ENCODE results near the gene SHB. TPM values are rescaled to one million over a fixed set of nuclear protein-coding genes. Genes with fewer than 3 reads are reported as not detected.

The SHB gene
- total and polyA plus RNA-seq, 2 of the 13 experiments (the other 11 are each of a cell fraction or from before 2014, with no cell fraction given) = 19.4 to 20.7 TPM

GRCh38 chr9:37956423-37956820, 112.6 kb downstream of the SHB start:
- no peak for DNase-seq (ENCODE audit: low spot score)
- no peak for ATAC-seq
- Histone ChIP-seq H3K9ac (ENCODE audit: insufficient read depth, low read depth, low read length) (no peak overlapping the region), H3K27ac (ENCODE audit: extremely low read length, insufficient read depth, low read length) (no peak overlapping the region), H2AFZ (ENCODE audit: low read length) (no peak overlapping the region), H3K4me2 (ENCODE audit: low read depth, low read length) (no peak overlapping the region), H3K4me1 (ENCODE audit: insufficient read depth, low read length) (peaks cover 25% of the 10 kb centered on the region), H3K79me2 (ENCODE audit: insufficient read depth, low read length) (peaks cover 2% of the 10 kb centered on the region), H3K27me3 (ENCODE audit: control insufficient read depth in 1 of 2, insufficient read depth in 2 of 2, low read length in 2 of 2) (no peaks in the 10 kb centered on the region), H3K36me3 (replicated peaks in 1 of 2; ENCODE audit: control insufficient read depth in 1 of 2, insufficient read depth in 2 of 2, low read length in 2 of 2) (peaks cover 43 to 99% of the 10 kb centered on the region in 2 experiments), H3K9me3 (ENCODE audit: low read length) (no peaks in the 10 kb centered on the region), H3K4me3 (replicated peaks in 1 of 3; ENCODE audit: insufficient read depth in 1 of 3, low read depth in 2 of 3, low read length in 3 of 3) (no peak overlapping the region), H4K20me1 (ENCODE audit: insufficient read depth, low read length) (peaks cover 34% of the 10 kb centered on the region; the same call in 1 of the 2 replicates)
- CTCF ChIA-PET (ENCODE audit: low intra/inter-chr PET ratio, low total read pairs) = no interaction called here
- no peak for FAIRE-seq
- POLR2A ChIA-PET = no interaction called here
- BruUV-seq (replicated peaks) = no TSS peak
- WGBS (ENCODE audit: low lambda C conversion rate) = 100% methylated on average over 5 of the region's 5 CpGs
- in situ Hi-C loops (cut with HindIII; ENCODE audit: extremely low pct_ligation_motif_present, low pct_unique_long_range_greater_than_20kb) (no loop called here), intact Hi-C loops (cut with micrococcal nuclease; ENCODE audit: unreplicated experiment) (no loop called here)
- TF ChIP-seq ARNTL (CRISPR knock-in tag; IDR thresholded peaks at IDR 0.05) = no peak
- TF ChIP-seq ZNF891 (CRISPR knock-in tag; IDR thresholded peaks at IDR 0.05) = no peak
- no peak for TF ChIP-seq SNAPC4 (CRISPR knock-in tag; IDR thresholded peaks at IDR 0.05)
- no peak for TF ChIP-seq ZNF704 (CRISPR knock-in tag; IDR thresholded peaks at IDR 0.05; ENCODE audit: borderline replicate concordance)
- TF ChIP-seq MAFF (IDR thresholded peaks at IDR 0.05; ENCODE audit: low read depth, low read length) = no peak
- no peak for TF ChIP-seq PRDM10 (CRISPR knock-in tag; IDR thresholded peaks at IDR 0.05; ENCODE audit: low read depth)
- no peak for TF ChIP-seq ZBTB44 (CRISPR knock-in tag; IDR thresholded peaks at IDR 0.05)
- no peak for TF ChIP-seq IRF9 (CRISPR knock-in tag; IDR thresholded peaks at IDR 0.05; ENCODE audit: borderline replicate concordance)
- TF ChIP-seq PITX1 (CRISPR knock-in tag; IDR thresholded peaks at IDR 0.05) = no peak
- TF ChIP-seq HOXA3 (CRISPR knock-in tag; IDR thresholded peaks at IDR 0.05) = no peak
- TF ChIP-seq ZNF251 (CRISPR knock-in tag; IDR thresholded peaks at IDR 0.05) = no peak
- TF ChIP-seq JUND (CRISPR knock-in tag; IDR thresholded peaks at IDR 0.05) = no peak

Data from HepG2 (cell line).